ENCODE data around the gene NBL1.

Gene NBL1

GRCh38 chr1:19706136-19706535 is 62.0 kb downstream of the NBL1 start:
- DNase-seq, result no peak
